ENCODE results near the gene SLC4A7.
"Not testable (repeated sequence)": the region's sequence is repeated elsewhere in the genome, so short reads cannot be mapped to it uniquely, and the experiment has no call there.

SLC4A7 gene

DNA sequence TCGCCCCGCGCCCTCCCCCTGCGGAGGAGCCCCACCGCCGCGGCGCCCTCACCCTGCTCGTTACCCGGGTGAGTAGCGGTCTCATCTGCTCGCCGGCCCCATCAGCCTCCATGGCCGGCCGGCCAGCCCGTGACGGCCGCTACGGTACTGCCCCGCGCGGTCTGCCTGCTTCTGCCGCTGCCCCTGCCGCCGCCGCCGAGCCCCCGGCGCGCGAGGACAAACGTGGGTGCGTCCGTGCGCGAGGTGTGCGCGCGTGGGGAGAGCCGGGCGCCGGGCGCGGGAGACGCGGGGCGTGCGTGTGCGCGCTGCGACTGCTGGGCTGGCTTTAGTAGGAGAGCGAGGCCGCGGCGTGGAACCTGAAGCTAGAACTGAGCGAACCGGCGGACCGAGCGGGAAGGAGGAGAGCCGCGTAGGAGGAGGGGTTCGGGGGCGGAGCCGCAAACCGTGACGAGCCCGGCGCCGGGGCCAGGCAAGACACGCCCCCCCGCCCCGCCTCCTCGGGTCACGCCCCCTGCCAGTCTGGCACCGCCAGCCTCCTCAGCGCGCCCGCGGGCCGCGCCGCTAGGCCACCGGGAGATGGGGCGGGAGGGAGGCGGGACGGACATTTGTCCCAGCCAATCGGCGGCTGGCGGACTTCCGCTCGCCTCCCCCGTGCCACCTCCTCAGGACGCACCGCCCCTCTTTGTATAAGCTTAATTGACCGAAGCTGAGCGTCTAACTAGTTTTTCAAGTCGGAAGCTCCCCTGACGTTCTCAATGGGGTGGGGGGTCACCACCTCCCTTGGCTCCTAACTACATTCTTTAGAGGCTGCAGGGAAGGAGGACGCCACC is at the start of gene SLC4A7:
TSS of gene SLC4A7 (minus strand) at position 370 of the 830 bp plus-strand sequence. CDS start at position 112, 258 bp downstream.
- DNase-seq (ENCODE audit: low read depth in 1 of 2, low spot score in 1 of 2): peak; percentile 99

DNA sequence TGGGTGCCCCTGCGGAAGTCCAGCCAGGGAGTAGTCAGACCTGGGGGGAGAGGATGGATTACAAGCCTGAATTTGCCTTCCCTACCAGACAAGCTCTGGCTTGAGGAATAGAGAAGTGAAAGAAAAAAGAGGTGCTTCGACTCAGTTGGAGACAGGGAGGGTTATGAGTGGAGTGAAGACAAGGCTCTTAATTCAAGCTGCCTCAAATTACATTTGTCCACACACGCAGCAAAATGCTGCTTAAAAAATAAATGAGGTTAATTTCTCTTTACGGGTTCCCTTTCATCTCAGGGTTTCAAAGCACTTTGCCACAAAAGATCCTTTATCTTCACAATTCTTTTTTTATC is 49.0 kb upstream of the SLC4A7 start:
- no peak for DNase-seq (ENCODE audit: low read depth in 1 of 2, low spot score in 1 of 2)

DNA sequence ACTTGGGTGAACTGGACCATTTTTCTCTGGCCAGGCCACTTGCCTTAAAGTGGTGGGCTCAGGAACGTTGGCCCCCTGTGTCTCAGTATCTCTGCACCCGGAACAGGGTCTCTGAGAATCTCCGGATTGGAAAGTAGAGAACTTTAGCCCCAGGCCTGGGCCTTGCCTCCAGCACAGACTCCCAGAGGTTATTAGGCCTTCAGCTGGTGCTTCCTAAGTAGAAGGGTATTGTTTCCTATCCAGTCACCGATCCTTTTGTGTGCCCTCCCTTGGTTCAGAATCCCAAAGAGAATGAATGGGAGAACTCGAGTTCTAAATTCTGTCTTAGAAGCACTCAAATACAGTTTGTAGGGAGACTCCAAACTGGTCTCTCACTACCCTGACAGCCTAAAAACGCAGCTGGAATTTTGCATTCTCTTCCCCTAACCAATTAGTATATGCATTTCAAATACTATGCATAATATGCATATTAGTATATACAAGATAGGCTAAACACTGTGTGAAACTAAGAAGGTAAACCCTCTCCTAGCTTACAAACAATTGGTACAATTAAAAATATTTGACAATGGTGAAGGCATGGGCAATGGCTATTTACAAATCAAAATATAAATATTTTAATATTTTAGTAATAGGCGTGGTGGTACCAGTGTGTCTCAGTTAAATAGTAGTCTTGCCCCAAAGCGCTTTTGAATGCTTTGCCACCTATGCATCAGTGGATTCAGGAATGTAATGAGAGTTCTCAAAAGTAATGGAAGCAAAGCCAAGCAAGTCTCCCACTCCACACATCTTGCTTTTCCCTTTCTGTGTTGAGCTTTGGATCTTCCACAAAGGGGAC is 48.5 kb upstream of the SLC4A7 start:
- DNase-seq (ENCODE audit: low read depth in 1 of 2, low spot score in 1 of 2): no peak

DNA sequence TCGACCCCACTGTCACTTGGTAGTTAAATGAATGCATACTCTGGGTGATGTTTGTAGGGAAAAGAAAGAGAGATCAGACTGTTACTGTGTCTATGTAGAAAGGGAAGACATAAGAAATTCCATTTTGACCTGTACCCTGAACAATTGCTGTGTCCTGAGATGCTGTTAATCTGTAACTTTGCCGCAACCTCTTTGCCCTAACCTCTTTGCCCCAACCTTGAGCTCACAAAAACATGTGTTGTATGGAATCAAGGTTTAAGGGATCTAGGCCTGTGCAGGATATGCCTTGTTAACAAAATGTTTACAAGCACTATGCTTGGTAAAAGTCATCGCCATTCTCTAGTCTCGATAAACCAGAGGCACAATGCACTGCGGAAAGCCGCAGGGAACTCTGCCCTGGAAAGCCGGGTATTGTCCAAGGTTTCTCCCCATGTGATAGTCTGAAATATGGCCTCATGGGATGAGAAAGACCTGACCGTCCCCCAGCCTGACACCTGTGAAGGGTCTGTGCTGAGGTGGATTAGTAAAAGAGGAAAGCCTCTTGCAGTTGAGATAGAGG is 47.1 kb upstream of the SLC4A7 start:
- not testable (repeated sequence) for DNase-seq (ENCODE audit: low read depth in 1 of 2, low spot score in 1 of 2)

DNA sequence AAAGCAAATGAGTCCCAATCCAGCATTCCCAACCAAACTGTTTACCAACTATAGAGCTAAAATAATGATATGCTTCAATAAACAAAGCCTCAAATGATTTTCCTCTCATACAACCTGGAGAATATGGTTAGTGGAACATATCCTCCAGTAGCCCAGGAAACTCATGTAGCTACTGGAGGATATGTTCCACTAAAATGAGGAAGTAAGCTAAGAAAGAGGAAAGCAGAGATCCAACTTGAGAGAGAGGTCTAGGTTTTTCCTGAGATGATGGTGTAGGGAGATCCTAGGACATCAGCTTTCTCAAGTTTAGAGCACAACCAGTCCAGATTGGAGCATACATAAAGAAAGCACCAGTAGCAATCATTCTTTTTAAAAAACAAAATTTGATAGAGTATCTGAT is 44.6 kb upstream of the SLC4A7 start:
- no peak for DNase-seq (ENCODE audit: low read depth in 1 of 2, low spot score in 1 of 2)

DNA sequence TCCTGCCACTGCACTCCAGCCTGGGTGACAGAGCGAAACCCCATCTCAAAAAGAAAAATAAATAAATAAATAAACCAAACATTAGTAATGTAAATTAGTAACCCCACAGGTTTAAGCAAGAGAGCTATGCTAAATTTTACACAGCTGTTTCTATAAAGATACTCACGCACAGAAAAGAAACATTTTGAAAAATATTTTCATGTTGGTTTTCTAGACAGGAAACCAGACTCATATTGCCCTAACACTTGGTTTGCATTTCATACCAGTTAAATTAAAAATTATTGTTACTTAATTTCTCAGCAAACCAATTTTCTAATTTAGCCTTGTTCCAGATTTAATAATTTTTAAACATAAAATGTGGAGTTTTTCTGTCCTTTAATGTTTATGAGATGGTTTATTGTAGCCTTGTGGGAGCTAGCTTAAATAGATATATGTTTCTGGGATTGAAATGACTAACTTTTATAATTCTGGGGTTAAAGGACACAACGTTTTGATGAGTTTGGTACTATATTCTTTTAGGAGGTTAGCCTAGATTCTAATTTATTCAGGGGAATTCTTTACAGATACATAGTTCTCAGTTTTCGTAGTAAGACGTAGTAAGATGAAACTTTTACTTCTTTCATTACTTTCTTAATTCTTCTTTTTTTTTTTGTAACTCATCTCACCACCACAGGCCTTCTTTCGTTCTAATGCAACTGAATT is 42.6 kb upstream of the SLC4A7 start:
- no peak for DNase-seq (ENCODE audit: low read depth in 1 of 2, low spot score in 1 of 2)

DNA sequence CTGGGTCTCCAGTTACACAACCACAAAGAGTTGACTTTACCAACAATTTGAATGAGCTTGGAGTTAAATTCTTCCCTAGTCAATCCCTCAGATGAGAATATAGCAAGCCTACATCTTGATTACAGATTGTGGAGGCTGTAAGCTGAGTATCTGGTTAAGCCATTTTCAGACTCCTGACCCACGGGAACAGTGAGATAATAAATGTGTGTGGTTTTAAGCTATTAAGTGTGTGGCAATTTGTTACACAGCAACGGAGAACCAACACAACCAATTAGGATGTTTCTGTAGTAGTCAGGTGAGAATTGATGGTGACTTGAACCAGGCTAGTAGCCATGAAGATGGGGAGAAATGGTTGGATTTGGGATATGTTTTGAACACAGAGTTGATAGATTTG is 37.7 kb upstream of the SLC4A7 start:
- DNase-seq (ENCODE audit: low read depth in 1 of 2, low spot score in 1 of 2): no peak

DNA sequence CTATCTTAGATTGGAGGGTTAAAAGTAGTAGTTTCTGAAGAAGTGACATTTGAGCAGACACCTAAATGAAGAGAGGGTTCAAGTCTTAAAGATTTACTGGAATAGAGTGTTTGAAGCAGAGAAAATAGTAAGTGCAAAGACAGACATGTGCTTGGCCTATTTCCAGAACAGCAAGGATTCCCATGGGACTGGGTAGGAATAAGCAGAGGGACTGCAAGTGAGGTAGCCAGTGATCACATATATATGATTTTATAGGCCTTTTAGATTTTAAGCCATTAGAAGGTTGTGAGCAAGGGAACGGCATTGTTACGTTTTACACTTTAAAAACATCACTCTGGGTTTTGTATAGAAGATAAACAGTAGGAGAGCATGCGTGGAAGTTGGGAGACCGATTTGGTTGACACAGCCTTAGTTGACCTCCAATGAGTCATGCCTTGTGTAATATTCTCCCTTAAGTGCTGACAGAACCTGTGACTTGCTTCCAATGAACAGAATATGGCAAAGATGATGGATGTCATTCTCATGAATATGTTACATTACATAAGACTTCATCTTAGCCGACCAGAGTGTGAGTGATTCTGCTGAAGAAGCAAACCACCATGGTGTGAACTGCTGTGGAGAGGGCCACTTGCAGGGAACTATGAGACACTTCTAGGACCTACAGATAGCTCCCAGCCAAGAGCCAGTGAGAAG is 37.1 kb upstream of the SLC4A7 start:
- DNase-seq (ENCODE audit: low read depth in 1 of 2, low spot score in 1 of 2): no peak

DNA sequence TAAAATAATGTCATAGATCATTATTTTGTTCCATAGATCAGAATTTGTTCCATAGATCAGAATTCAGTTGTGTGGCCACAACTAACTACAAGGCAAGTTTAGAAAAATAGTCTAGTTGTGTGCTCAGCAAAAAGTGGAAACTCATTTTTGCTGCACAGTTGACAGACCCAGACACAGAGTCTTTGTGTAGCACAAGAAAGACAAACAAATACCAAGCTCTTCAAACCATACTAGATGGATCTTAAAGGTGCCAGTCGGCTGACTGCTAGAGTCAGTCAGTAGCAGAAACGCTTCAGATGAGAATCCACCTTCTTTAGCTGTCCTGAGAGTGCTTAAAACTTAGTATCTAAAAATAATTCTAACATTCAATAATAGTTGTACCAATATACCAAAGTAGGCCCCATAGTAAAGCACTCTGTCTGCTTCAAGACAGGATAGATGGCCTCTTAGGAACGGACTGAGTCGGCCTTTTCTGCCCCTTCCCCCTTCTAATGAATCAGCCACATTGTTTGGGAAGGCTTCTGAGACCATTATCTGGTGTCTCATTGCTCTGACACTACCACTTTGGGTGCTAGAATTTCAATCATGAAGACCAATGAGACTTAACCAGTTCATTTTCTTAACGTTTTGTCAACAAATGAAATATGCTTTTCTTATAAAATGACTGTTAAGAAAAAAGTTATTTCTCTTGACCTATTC is 27.7 kb upstream of the SLC4A7 start:
- DNase-seq (ENCODE audit: low read depth in 1 of 2, low spot score in 1 of 2): no peak

DNA sequence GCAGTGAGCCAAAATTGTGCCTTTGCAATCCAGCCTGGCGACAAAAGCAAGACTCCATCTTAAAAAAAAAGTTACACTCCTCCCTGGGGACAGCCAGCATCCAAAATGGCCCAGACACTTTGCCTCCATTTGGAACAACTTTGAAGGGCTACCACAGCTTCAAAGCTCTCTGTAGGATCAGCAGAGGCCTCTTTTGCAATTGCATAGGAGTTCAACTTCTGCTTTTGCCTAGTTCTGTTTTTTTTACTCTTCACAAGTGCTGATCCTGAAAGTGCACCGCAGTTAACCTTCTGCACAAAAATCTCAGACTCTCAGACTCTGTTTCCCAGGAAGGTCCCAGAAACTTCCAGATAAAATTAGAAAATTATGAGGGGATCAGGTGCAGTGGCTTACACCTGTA is 25.2 kb upstream of the SLC4A7 start:
- DNase-seq (ENCODE audit: low read depth in 1 of 2, low spot score in 1 of 2): no peak

DNA sequence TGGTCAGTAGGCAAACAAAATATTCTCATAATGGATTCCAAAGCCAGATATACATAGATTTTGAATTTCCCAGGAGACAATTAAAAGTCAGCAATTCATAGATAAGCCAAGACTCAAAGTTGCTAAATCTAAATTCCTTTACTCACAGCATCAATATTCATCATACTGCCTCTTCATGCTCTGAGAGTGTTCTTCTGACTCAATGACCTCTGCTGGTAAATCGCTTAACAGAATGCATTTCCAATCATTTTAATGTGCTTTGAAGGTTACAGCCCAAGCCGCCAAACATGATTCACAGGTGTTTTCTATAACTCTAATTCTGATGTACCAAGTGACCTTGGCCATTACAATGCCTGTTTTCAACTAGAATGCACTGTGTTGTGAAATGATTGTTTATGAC is 24.2 kb upstream of the SLC4A7 start:
- DNase-seq (ENCODE audit: low read depth in 1 of 2, low spot score in 1 of 2): no peak

DNA sequence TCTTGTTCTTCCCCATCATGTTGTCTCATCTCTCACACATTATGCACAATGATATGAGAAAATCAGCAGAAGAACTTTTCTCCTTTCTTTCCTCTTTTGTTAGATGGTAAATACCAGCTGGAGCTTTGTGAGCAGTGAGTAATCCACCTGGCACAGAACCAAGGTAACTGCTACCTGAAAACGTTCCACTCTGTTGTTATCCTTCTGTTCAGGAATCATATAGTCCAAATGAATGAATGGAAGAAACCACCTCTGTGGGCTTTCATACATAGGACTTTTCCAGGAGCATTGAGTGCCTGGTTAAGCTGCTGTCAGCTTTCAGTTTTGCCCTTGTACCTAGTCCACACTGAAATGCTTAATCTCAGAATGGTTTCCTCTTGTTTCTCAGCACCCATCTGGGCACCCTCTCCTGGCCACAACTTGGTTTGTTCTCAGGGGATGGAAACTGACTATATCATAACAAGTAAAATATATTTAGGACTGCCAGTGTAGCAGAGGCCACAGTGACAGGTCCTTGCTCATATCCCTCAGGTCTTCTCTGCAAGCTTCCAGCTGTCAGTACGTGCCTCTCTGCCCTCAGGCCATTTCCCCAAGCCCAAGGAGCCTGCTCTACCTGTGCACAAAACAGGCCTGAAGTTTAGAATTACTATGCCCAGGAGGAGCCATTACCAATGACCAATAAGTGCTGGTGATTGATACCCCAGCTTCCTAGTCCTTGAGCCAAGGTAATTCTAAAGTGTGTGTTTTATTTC is 23.5 kb upstream of the SLC4A7 start:
- DNase-seq (ENCODE audit: low read depth in 1 of 2, low spot score in 1 of 2): no peak

DNA sequence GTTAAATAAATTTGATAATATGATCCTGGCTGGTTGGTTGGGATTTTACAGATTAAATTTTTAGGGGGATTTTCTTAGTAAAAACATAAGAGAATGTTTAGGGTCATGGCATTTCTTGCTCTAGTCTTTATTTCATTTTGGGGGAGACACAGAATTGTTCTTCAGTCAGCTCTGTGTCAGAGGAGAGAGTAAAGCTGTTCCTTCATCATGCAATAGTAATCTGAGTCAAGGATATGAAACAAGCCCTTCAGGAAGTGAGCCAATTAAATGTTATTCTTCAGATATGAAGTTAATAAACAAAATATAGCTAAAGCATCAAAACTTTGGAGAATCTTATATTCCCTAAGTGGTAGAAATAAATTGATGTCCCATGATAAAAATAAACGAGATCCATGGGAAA is 22.9 kb upstream of the SLC4A7 start:
- DNase-seq (ENCODE audit: low read depth in 1 of 2, low spot score in 1 of 2): no peak

DNA sequence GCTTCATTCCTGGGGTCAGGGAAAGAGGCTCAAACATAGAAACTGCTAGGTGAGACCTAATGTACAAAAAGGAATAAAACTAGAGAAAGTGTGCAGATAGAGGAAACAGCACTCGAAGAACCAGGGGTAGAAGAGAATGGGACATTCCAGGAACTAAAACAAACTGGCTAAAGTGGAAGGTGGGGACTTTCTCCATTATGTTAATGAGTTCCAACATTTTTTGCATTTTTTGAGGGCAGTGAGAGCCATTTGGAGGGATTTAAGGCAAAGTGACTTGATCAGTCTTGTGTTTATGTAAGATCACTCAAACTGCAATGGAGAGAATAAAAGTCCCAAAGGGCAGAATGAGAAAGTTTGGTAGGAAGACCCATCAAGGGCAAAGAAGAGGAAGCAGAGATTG is 20.6 kb upstream of the SLC4A7 start:
- no peak for DNase-seq (ENCODE audit: low read depth in 1 of 2, low spot score in 1 of 2)

DNA sequence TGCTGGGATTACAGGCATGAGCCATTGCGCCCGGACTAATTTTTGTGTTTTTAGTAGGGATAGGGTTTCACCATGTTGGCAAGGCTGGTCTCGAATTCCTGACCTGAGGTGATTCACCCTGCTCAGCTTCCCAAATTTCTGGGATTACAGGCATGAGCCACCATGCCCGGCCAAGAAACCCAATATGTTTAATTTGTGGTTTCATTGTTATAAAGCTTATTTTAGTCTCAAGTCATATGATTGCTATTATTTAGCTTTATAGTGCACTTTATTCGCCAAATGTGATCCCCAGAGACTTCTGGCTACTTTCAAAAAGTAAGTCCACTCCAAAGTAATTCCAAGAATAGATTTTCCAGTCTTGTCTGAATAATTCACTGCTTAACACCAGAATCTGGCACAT is 19.3 kb upstream of the SLC4A7 start:
- DNase-seq (ENCODE audit: low read depth in 1 of 2, low spot score in 1 of 2): no peak

DNA sequence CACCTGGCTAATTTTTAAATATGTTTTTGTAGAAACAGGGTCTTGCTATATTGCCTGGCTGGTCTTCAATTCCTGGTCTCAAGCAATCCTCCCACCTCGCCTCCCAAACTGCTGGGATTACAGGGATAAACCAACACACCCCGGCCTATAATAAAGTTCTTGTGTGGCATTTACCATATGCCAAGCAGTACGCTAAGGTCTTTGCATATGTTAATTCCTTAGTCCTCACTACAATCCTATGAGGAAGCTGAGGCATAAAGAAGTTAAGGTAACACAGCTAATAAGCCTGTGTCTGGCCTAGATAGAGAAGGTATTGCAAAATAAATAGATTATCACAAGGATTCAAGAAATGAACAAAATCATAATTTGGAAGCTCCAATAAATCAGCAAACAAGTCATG is 17.6 kb upstream of the SLC4A7 start:
- DNase-seq (ENCODE audit: low read depth in 1 of 2, low spot score in 1 of 2): no peak

DNA sequence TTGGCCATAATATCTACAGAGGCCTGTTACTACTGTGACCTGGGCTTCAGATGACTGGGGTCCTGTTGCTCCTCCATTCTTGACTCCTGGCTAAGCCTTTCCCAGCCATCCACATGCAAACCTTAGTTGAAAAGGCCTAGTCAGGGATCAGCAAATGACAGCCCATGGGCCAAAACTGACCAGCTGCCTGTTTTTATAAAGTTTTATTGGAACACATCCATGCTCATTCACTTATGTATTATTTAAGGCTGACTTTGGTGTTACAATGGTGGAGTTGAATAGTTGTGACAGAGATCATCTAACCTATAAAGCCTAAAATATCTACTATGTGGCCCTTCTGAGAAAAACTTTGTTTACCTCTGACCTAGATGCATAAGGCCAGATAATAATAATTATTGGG is 16.8 kb upstream of the SLC4A7 start:
- DNase-seq (ENCODE audit: low read depth in 1 of 2, low spot score in 1 of 2): no peak

DNA sequence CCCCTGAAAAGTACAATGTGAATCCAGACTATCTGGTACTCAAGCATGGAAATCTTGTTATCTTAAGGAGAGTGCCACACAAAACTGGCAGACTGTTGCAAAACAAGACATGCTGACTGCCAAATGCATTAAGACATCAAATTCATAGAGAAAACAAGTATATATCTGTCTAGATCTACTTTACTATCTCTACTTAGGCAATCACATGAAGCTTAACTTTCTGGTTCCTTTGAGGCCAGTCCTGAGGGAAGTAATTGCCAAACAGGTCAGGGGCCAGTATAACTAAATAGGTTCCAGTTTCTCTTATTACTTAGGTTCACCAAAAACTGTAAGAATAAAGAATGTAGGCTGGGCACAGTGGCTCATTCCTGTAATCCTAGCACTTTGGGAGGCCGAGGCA is 15.9 kb upstream of the SLC4A7 start:
- DNase-seq (ENCODE audit: low read depth in 1 of 2, low spot score in 1 of 2): no peak

DNA sequence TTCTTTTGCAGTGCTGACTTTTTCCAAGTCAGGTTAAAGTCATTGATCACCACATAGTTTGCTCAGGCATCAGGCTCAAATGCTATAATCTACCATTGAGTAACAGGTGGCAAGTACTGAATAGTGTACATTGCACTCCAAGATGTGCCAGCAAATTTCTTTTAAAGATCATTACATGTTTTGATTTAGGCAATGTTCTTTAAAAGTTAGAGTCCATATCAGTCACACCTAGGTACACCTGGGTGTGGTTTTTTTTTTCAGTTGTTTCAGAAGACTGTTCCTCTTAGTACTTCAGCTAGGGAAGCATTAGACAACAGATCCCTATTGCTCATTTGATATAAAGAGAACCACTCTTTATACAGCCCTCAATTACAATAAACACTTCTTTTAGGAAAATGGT is 10.6 kb upstream of the SLC4A7 start:
- no peak for DNase-seq (ENCODE audit: low read depth in 1 of 2, low spot score in 1 of 2)

DNA sequence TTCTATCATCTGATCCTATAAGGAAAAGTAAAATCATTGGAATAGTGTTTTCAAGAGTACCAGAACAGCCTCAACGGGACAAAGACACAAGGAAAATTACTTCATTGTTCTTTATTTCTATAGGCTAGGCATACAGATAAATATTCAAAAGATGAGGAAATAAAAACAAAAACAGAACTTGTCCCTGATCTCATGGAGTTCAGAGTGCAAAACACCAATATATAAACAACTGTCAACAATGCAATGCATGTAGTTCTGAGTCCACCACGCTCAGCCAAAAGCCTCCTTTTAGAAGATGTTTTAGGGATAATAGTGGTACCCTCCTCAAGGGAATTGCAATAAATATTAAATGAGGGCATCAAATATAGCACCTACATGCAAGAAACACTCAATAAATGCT is 4.6 kb upstream of the SLC4A7 start:
- DNase-seq (ENCODE audit: low read depth in 1 of 2, low spot score in 1 of 2): no peak
